Measurements from ENCODE around the gene ISYNA1. TPM values are rescaled to one million over a fixed set of nuclear protein-coding genes. Genes with fewer than 3 reads are reported as not detected.

ISYNA1 gene
- total and polyA plus RNA-seq, 10 of the 15 experiments (the other 5 are each of a cell fraction or from before 2014, with no cell fraction given), result 1.9 to 37.0 (median 9.1) TPM

DNA sequence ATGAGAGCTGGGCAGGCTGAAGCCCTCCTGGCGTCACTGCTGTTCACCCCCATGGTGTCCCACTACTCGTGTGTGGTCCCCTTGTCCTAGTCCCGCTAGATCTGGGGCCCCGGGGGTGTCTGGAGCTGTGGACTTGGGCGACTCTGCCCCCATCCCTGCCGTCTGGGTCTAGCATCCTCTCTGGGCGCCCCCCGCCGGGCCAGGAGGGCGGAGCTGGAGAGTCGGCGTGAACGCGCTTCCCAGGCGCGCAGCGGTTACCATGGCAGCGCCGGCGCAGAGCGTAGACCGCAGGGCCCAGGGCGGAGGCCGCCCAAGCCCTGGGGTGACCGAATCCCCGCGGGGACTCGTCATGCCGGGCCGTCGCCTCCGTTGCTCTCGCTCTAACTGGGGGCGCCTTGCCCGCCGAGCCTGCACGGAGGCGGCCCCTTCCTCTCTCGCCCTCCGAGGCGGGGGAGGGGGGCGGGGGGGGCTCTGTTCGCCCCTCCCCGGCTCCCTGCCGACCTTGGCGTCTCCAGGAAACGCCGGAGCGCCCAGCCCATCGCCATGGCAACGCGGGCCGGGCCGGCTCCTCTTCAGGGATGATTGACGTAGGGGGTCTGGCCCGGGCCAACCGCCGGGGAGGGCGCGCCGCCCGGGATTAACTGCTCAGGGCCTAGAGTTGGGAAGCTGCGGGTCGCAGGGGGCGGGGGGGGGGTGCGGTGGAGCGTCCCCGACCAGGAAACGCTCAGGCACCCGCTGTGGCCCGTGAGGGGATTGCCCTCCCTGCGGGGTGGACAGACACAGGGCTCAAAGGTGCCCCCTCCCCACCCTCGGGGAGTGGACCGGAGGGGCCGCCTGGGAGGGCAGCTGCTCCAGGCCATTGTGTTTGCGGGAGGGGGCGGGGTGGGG is 8.9 kb downstream of the ISYNA1 start:
- H2AFZ ChIP-seq (ENCODE audit: control insufficient read depth, low read depth, low read length), result no peak overlapping the region; the same call in 1 of the 2 replicates
- H3K79me2 ChIP-seq (ENCODE audit: control insufficient read depth, insufficient read depth, low read length), result peaks cover 19% of the 10 kb centered on the region
- ChIA-PET POLR2A (interaction anchor here (1.6 kb wide), 1 partner anchor 10 kb away, joined by 6 read pairs; the partner anchor contains the start of gene SSBP4), CTCF (interaction anchor here (1.2 kb wide), 1 partner anchor 17 kb away, joined by 4 read pairs; no protein-coding TSS in a partner anchor), SMC1A (ENCODE audit: uncharacterized antibody, unreplicated experiment) (interaction anchor here (1.0 to 1.4 kb wide), 3 partner anchors 9 to 14 kb away, joined by 3 to 7 read pairs (median 3); partner anchors contain the start of gene SSBP4), RAD21 (ENCODE audit: unreplicated experiment) (interaction anchor here (1.0 to 1.8 kb wide), 3 partner anchors 11 to 14 kb away, joined by 4 to 6 read pairs (median 6); no protein-coding TSS in a partner anchor)
- H3K9ac ChIP-seq (ENCODE audit: control insufficient read depth, insufficient read depth, low read length), result peak overlapping the region; percentile 35; the same call in 1 of the 2 replicates
- peak; percentile 83 for ATAC-seq
- peaks cover 0 to 5% of the 10 kb centered on the region in 2 experiments; a peak in 3 of 4 replicates for H3K36me3 ChIP-seq (ENCODE audit: control insufficient read depth in 2 of 2, insufficient read depth in 2 of 2, low read length in 1 of 2)
- FAIRE-seq, result peak; percentile 93
- intact Hi-C loops (cut with micrococcal nuclease; ENCODE audit: unreplicated experiment), result no loop called here
- H3K4me1 ChIP-seq (ENCODE audit: control insufficient read depth, insufficient read depth, low read length), result peaks cover 25% of the 10 kb centered on the region
- no peak for DNase-seq (ENCODE audit: low read depth, low spot score)
- BruUV-seq (replicated peaks), result no TSS peak
- no peaks in the 10 kb centered on the region; the same call in 1 of the 2 replicates for H4K20me1 ChIP-seq (ENCODE audit: control insufficient read depth, insufficient read depth)
- no peaks in the 10 kb centered on the region for H3K9me3 ChIP-seq (replicated peaks; ENCODE audit: control insufficient read depth, insufficient read depth, low read length)
- H3K4me3 ChIP-seq, result peak overlapping the region; percentile 64
- WGBS (ENCODE audit: insufficient coverage, insufficient replicate concordance, low lambda C conversion rate, missing lambda C conversion rate), result under 1% methylated on average over 36 of the region's 77 CpGs
- H3K27me3 ChIP-seq (replicated peaks in 1 of 2; ENCODE audit: control insufficient read depth in 2 of 2, insufficient read depth in 2 of 2, low read length in 1 of 2), result no peaks in the 10 kb centered on the region
- peak overlapping the region; percentile 86 for H3K4me2 ChIP-seq (ENCODE audit: control insufficient read depth, insufficient read depth)
- peak overlapping the region; percentile 48 for H3K27ac ChIP-seq (ENCODE audit: control insufficient read depth, insufficient read depth)
- in situ Hi-C loops (cut with MboI), result no loop called here
- TF ChIP-seq, protein P1, sequence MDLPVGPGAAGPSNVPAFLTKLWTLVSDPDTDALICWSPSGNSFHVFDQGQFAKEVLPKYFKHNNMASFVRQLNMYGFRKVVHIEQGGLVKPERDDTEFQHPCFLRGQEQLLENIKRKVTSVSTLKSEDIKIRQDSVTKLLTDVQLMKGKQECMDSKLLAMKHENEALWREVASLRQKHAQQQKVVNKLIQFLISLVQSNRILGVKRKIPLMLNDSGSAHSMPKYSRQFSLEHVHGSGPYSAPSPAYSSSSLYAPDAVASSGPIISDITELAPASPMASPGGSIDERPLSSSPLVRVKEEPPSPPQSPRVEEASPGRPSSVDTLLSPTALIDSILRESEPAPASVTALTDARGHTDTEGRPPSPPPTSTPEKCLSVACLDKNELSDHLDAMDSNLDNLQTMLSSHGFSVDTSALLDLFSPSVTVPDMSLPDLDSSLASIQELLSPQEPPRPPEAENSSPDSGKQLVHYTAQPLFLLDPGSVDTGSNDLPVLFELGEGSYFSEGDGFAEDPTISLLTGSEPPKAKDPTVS (IDR thresholded peaks at IDR 0.05; ENCODE audit: low read depth, low read length), result no peak
- TF ChIP-seq LARP7 (IDR thresholded peaks at IDR 0.05), result peak; percentile 57; the same call in 1 of the 2 replicates
- TF ChIP-seq TBL1XR1 (IDR thresholded peaks at IDR 0.05; ENCODE audit: low read depth, low read length), result 0 out of 2 replicates have a peak, but pooled peaks have one; percentile 43
- TF ChIP-seq BRCA1 (IDR thresholded peaks at IDR 0.05; ENCODE audit: low read depth, low read length), result no peak
- TF ChIP-seq, protein P2, sequence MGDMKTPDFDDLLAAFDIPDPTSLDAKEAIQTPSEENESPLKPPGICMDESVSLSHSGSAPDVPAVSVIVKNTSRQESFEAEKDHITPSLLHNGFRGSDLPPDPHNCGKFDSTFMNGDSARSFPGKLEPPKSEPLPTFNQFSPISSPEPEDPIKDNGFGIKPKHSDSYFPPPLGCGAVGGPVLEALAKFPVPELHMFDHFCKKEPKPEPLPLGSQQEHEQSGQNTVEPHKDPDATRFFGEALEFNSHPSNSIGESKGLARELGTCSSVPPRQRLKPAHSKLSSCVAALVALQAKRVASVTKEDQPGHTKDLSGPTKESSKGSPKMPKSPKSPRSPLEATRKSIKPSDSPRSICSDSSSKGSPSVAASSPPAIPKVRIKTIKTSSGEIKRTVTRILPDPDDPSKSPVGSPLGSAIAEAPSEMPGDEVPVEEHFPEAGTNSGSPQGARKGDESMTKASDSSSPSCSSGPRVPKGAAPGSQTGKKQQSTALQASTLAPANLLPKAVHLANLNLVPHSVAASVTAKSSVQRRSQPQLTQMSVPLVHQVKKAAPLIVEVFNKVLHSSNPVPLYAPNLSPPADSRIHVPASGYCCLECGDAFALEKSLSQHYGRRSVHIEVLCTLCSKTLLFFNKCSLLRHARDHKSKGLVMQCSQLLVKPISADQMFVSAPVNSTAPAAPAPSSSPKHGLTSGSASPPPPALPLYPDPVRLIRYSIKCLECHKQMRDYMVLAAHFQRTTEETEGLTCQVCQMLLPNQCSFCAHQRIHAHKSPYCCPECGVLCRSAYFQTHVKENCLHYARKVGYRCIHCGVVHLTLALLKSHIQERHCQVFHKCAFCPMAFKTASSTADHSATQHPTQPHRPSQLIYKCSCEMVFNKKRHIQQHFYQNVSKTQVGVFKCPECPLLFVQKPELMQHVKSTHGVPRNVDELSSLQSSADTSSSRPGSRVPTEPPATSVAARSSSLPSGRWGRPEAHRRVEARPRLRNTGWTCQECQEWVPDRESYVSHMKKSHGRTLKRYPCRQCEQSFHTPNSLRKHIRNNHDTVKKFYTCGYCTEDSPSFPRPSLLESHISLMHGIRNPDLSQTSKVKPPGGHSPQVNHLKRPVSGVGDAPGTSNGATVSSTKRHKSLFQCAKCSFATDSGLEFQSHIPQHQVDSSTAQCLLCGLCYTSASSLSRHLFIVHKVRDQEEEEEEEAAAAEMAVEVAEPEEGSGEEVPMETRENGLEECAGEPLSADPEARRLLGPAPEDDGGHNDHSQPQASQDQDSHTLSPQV (IDR thresholded peaks at IDR 0.05), result no peak
- no peak for TF ChIP-seq FOXM1 (IDR thresholded peaks at IDR 0.05; ENCODE audit: low read depth, low read length)
- TF ChIP-seq YY1 (IDR thresholded peaks at IDR 0.05; ENCODE audit: low read depth, low read length), result 0 out of 2 replicates have a peak, but pooled peaks have one; percentile 10
- peak; percentile 91 for TF ChIP-seq PBX3 (IDR thresholded peaks at IDR 0.05; ENCODE audit: insufficient replicate concordance, low read depth, low read length)
- TF ChIP-seq ZNF217 (IDR thresholded peaks at IDR 0.05), result no peak
- no peak for TF ChIP-seq SMARCA5 (IDR thresholded peaks at IDR 0.05)
- TF ChIP-seq RB1 (IDR thresholded peaks at IDR 0.05; ENCODE audit: borderline replicate concordance), result peak; percentile 63; the same call in 1 of the 2 replicates
- TF ChIP-seq IRF4 (IDR thresholded peaks at IDR 0.05; ENCODE audit: low read depth, low read length), result no peak
- peak; percentile 78 for TF ChIP-seq MXI1 (IDR thresholded peaks at IDR 0.05; ENCODE audit: low read depth, low read length)
- no peak for TF ChIP-seq PAX5 (IDR thresholded peaks at IDR 0.05; ENCODE audit: borderline replicate concordance, low read depth, low read length)
- peak; percentile 30; the same call in 1 of the 2 replicates for TF ChIP-seq IKZF1 (conservative IDR thresholded peaks at IDR 0.05)
- TF ChIP-seq SPI1 (IDR thresholded peaks at IDR 0.05; ENCODE audit: borderline replicate concordance, insufficient read depth, low read depth, low read length), result no peak
- no peak for TF ChIP-seq POLR2AphosphoS5 (IDR thresholded peaks at IDR 0.05; ENCODE audit: low read length)
